ENCODE data around the gene HSPBAP1.

Gene HSPBAP1

DNA sequence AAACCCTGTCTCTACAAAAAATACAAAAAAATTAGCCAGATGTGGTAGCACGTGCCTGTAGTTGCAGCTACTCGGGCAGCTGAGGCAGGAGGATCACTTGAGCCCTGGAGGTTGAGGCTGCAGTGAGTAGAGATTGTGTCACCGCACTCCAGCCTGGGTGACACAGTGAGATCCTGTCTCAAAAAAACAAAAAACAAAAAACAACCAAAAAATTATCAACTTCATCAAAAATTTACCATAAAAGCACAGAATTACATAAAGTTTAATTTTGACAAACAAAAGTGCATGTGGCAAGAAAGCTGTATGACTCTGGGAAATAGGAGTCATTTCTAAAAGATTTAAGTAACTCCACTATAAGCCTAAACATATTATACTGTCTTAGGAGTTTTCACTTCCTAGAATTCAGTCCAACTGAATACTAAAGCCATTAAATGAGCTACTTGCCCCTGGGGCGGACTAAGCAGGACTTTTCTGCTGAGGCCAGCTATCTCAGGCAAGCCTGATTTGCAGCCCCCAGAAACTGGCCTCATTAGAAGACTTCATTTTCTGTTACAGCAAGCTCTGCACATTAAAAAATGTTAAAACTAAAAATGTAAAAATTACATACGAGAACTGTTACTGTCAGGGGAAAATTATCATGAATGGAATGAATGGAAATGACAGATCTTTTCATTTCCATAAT, 23.0 kb downstream of the HSPBAP1 start:
- Histone ChIP-seq H3K27ac (ENCODE audit: poor library complexity, severe bottlenecking) (no peak overlapping the region), H3K36me3 (ENCODE audit: low read depth) (peaks cover 3% of the 10 kb centered on the region; the same call in 1 of the 2 replicates), H3K4me1 (ENCODE audit: insufficient read depth, poor library complexity, severe bottlenecking) (no peaks in the 10 kb centered on the region), H3K4me3 (ENCODE audit: severe bottlenecking) (no peak overlapping the region), H3K27me3 (ENCODE audit: insufficient read depth, poor library complexity, severe bottlenecking) (no peaks in the 10 kb centered on the region), H3K9me3 (ENCODE audit: severe bottlenecking) (no peaks in the 10 kb centered on the region)
- TF ChIP-seq, protein P1, sequence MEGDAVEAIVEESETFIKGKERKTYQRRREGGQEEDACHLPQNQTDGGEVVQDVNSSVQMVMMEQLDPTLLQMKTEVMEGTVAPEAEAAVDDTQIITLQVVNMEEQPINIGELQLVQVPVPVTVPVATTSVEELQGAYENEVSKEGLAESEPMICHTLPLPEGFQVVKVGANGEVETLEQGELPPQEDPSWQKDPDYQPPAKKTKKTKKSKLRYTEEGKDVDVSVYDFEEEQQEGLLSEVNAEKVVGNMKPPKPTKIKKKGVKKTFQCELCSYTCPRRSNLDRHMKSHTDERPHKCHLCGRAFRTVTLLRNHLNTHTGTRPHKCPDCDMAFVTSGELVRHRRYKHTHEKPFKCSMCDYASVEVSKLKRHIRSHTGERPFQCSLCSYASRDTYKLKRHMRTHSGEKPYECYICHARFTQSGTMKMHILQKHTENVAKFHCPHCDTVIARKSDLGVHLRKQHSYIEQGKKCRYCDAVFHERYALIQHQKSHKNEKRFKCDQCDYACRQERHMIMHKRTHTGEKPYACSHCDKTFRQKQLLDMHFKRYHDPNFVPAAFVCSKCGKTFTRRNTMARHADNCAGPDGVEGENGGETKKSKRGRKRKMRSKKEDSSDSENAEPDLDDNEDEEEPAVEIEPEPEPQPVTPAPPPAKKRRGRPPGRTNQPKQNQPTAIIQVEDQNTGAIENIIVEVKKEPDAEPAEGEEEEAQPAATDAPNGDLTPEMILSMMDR (IDR thresholded peaks at IDR 0.05; ENCODE audit: poor library complexity, severe bottlenecking) = no peak
- DNase-seq (ENCODE audit: low spot score) = no peak
- no peak for ATAC-seq (ENCODE audit: low read depth)

DNA sequence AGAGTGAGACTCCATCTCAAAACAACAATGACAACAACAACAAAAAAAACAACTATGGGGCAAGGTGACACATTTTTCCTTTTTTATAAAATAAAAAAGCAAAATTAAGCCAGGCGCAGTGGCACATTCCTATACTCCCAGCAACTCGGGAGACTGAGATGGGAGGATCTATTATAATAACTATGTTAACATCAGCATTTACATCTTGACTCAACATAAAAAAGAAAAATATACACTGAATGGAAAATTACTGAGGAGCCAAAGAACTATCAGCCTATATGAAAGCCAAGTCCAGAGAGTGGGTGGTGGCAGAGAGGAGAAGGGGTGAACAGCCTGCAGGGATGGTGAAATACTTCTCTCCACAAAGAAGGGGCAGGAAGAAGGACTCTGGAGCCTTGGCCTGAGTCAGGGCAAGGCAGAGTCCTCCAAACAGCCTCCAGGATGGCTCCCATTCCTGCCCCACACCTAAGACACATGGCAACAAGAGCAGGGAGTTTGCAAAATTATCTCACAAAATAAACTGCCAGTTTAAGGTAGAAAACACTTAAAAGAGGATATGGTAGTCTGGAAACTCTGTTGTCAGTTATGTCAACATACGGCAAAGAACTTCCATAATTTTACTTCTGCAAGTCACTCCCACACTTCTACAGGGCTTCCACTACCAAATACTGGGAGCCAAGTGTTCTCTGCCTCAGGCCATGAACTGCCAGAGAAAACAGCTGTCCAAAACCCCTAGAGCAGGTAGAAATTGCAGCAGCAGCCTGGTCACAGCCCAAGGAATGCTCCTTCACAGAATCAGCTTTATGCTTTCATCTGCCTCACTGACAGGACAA, 25.9 kb downstream of the HSPBAP1 start:
- Histone ChIP-seq H3K36me3 (ENCODE audit: low read depth) (peaks cover 3% of the 10 kb centered on the region; the same call in 1 of the 2 replicates), H3K4me3 (ENCODE audit: severe bottlenecking) (no peak overlapping the region), H3K27ac (ENCODE audit: poor library complexity, severe bottlenecking) (no peak overlapping the region), H3K27me3 (ENCODE audit: insufficient read depth, poor library complexity, severe bottlenecking) (no peaks in the 10 kb centered on the region), H3K9me3 (ENCODE audit: severe bottlenecking) (no peaks in the 10 kb centered on the region), H3K4me1 (ENCODE audit: insufficient read depth, poor library complexity, severe bottlenecking) (no peaks in the 10 kb centered on the region)
- DNase-seq (ENCODE audit: low spot score) (no peak), ATAC-seq (ENCODE audit: low read depth) (no peak)
- TF ChIP-seq, protein P1 (IDR thresholded peaks at IDR 0.05; ENCODE audit: poor library complexity, severe bottlenecking) = no peak

DNA sequence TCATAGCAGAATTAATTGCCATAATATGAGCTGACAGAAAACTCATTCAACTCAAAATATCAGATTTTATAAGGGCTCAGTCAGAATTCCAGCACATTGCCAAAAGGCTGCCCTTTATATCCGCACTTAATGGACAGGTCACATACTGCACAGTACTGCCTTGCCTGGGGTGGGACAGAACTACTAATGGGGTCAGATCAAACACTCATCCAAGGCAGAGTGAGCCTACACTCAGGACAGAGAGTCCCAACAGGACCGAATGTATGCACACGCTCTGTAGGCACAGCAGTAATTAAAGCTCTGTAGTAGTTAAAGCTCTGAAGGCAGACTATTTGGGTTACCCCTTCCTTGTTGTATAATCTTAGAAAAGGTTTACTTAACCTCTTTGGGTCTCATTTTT, 27.2 kb downstream of the HSPBAP1 start:
- no peak for DNase-seq (ENCODE audit: low spot score)
- Histone ChIP-seq H3K4me3 (ENCODE audit: severe bottlenecking) (no peak overlapping the region), H3K27me3 (ENCODE audit: insufficient read depth, poor library complexity, severe bottlenecking) (no peaks in the 10 kb centered on the region), H3K27ac (ENCODE audit: poor library complexity, severe bottlenecking) (no peak overlapping the region), H3K4me1 (ENCODE audit: insufficient read depth, poor library complexity, severe bottlenecking) (no peaks in the 10 kb centered on the region), H3K9me3 (ENCODE audit: severe bottlenecking) (no peaks in the 10 kb centered on the region), H3K36me3 (ENCODE audit: low read depth) (peaks cover 3% of the 10 kb centered on the region; the same call in 1 of the 2 replicates)
- no peak for ATAC-seq (ENCODE audit: low read depth)
- TF ChIP-seq, protein P1 (IDR thresholded peaks at IDR 0.05; ENCODE audit: poor library complexity, severe bottlenecking) = no peak

DNA sequence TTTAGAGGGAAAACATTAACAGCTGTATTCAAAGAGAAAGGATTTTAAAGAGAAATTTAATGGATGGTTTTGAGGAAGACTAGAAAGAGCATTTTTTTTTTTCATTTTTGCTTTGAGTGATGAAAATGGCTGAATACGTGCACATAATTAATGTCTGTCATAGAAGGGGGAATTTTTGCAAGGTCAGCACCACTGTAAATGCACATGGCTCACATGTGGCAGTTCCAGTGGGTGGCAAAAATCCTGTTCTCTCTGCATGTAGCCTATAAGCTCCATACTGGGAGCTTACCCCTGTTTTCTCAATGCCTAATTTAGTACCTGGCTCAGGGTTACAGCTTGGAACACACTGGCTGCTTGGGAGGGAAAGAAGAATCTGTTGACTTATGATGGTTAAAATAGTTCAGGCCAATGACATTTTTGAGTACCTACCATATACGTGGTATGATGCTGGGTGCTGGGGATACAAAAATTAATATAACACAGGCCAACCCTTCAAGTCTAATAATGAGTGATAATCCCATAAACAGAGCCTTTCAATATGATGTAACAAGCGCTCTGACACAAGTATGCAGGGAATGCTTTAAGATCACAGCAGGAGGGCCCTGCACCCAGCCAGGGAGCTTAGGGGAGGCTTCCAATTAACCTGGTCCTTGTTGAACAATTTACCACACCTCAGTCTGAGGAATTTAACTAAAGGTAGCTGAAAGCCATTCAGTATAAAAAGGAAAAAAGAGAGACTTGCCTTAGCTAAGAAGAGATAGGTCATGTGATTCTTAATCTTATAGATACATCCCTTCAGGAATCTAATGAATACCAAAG, 33.0 kb downstream of the HSPBAP1 start:
- no peaks in the 10 kb centered on the region; the same call in 1 of the 2 replicates for H3K36me3 ChIP-seq (ENCODE audit: low read depth)
- DNase-seq (ENCODE audit: low spot score) (no peak), ATAC-seq (ENCODE audit: low read depth) (no peak)
- TF ChIP-seq, protein P1 (IDR thresholded peaks at IDR 0.05; ENCODE audit: poor library complexity, severe bottlenecking) = no peak
- no peaks in the 10 kb centered on the region for H3K9me3 ChIP-seq (ENCODE audit: severe bottlenecking)
- H3K27me3 ChIP-seq (ENCODE audit: insufficient read depth, poor library complexity, severe bottlenecking) = no peaks in the 10 kb centered on the region
- H3K27ac ChIP-seq (ENCODE audit: poor library complexity, severe bottlenecking) = no peak overlapping the region
- H3K4me1 ChIP-seq (ENCODE audit: insufficient read depth, poor library complexity, severe bottlenecking) = no peaks in the 10 kb centered on the region
- H3K4me3 ChIP-seq (ENCODE audit: severe bottlenecking) = no peak overlapping the region

Measured in RWPE2 (cell line).